MM.1S (cell line): ENCODE results near the gene GPR137B.

ENCODE experiments used
- CTCF ChIP-seq: fragments of 300-600 bp; sonication (generic); IDR thresholded peaks from 2 replicates; pipeline ENCODE4 v1.5.1; 2016; ENCODE audit warnings: antibody characterized with exemption, low read length, mixed read lengths
- EZH2 ChIP-seq: fragments of 300-600 bp; sonication (generic); optimal IDR thresholded peaks from 2 replicates; pipeline ENCODE3; 2017; ENCODE audit warnings: low read depth, mild to moderate bottlenecking, antibody characterized with exemption, low read length, mixed read lengths

GRCh38 chr1:236204656-236205055 lies 62.3 kb downstream of the GPR137B start:
- TF ChIP-seq EZH2 (no peak), CTCF (no peak)
